NCI-H1105 (cell line): Measurements from ENCODE around the gene MRPL2.

Experiments used
- DNase-seq: peaks from one replicate; lab custom pipeline; 2025; lab: John Stamatoyannopoulos, UW

MRPL2 gene

DNA sequence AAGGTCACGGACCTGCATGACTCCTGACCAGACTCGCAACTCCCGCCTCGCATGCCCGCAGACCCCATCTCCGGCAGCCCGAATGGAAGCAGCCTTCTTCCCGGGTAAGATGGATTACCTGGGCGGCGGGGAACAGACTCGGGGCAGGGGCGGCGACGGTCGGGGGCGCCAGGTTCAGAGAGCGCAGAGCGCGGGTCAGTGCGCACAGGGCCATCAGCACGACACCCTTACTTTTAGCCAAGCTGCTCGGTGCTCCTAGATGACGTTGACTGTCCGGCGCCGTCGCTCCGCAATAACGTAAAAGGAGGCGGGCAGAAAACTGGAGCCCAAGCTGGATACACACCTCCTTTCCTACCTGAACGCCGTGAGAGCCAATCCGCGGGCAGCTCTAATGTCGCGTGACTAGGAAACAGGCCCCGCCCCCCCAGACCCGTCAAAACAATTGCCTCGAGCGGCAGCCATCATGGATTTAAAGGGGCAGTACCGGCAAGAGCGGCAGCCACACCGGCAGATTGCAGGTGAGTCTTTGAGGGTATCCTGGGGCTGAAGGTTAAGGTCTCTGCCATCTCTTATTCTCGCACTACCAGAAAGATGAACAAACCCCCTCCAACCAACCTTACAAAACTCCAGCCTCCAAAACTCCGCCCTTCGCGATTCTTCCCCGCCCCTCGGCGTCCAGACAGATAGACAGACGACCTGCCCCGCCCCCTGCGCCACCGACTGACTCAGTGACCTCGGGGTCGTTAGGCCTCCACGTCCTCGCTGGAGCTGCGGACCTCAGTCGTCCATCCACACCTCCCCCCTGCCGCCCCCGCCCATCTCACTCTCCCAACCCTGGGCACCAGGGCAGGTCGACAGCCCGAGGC lies at the start of gene MRPL2, which contains the start of gene KLC4:
TSS of gene MRPL2 (minus strand) at position 267 of the 866 bp plus-strand sequence. CDS start at position 214, 53 bp downstream.
TSS of gene KLC4 (plus strand) at position 464 of the 866 bp plus-strand sequence. CDS start 1,705 bp downstream, outside the sequence.
- DNase-seq = peak; percentile 98

DNA sequence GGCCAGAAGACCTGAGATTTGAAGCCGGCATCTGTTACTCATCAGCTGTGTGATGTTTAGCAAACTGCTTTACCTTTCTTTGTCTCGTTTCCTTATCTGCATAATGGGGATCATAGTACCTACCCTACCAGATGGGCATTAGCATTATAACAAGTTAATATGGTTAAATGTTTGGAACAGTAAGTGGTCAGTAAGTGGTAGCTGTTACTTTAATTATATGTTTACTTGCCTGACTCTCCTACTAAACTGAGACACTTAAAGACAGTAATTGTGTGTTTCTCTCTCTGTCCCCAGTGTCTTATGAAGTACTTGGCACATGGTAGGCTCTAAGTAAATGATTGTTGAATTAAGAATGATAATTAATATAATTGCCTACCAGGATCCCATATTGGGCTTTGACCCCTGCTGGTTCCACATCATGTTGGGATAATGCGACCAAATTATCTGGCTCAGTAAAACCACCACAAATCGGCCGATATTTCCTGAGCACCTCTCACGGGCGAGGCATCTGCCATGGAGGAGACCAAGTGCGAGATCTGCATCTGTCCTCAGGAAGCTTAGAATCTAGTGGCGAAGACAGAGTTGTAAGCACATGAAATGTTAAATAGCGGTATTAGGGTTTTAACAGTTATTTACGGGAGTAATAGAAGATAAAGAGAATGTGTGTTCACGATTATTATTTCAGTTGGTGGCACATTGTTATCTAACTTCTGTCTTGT lies 48.3 kb upstream of the MRPL2 start:
- peak; percentile 10 for DNase-seq

DNA sequence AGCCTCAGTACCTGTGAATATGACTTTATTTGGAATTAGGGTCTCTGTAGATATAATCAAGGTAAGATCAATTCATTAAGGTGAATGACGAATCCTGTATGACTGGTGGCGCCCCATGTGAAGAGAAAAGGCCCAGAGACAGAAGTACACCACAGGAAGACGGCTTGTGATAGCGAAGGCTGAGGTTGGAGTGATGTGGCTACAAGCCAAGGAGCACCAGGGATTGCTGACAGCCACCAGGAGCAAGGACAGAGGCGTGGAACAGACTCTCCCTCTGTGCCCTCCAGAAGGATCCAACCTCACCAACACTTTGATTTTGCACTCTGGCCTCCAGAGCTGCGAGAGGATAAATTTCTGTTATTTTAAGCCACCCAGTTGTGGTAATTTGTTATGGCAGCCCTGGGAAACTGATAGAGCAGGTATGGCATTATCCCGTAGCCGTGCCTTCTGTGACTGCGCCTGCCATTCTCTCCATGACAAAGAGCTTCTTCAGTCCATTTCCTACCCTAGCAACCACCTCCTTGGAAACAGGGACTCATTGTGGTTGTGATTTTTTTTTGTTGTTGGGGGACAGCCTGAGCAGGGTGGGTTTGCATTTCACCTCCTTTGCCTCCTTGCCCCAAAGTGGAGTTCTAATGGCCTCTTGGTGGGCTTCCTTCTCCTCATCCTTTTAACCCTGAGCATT lies 46.4 kb upstream of the MRPL2 start:
- no peak for DNase-seq

DNA sequence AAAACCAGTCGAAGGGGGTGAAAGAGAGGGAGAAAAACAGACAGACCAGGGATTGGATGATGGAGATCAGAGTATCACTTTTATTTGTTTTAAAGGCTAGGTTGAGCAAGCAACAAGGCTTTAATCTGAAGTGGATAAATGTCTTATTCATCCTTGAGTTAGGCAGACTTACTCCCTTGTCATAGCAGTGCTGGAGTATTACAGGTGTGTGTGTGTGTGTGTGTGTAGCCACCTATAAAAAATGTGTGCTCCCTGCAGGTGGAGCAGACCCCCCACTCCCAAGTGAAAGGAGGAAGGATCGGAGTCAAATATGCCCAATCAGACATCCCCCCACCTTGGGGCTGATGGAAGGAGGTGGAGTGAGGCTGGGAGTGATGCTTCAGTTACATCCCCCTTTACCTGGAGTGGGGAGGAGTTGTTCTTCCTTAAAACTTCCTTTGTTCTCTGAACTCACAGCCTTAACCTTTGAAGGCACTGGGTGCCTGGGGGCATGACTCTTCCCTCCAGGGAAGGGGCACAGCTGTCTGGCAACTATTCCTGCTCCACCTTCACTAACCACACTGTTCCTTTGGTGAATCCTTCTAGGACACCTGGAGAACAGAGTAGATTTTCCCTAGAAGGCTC lies 44.1 kb upstream of the MRPL2 start:
- no peak for DNase-seq

DNA sequence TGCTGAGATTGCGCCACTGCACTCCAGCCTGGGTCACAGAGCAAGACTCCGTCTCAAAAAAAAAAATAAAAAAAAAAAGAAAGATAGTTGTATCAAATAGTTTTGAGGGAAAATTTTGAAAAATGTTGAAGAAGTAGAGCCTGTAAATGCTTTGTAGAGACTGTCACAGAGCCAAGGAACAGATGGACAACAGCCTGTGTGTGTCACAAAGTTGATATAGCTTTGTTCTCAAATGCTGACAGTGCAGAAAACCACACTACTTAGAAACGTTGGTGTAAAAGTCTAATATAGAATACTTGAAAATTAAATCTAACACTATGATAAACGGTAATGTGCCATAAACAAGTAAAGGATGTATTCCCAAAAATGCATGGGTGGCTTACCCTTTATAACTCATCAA lies 42.3 kb upstream of the MRPL2 start:
- no peak for DNase-seq

DNA sequence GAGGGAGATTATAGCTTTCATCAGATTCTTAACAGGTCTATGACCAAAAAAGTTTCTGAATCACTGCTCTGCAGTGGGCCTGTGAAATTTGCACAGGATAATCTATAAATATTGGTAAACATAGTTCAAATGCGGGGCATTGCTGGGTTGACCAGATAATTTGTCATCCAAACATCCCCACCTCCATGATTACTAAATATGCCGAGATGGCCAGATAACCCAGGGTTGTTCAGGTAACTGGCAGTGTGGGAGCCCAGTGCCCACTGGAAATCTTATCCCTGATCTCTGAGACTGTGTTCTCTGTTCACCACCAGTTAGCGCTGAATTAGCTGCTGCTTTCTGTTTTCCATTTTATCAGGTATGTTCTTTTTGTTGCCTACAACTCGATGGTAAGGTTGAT lies 38.3 kb upstream of the MRPL2 start:
- DNase-seq = no peak

DNA sequence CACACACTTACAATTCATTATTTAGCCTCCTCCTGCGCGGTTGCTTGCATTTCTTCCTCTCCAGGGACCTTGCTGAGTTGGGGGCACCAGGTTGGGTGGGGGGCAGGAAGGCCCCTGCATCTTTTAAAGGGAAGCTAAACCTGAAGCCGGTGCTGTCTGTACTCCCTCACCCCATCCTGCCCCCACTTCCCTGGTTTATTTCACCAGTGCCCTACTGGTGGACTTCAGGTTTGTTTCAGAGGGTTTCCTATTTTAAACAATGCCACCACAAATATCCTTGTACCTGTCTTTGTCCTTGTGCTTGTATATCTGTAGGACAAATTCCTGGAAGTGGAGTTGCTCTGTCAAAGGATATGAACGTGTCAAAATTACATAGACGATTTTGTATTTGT lies 37.9 kb upstream of the MRPL2 start:
- no peak for DNase-seq

DNA sequence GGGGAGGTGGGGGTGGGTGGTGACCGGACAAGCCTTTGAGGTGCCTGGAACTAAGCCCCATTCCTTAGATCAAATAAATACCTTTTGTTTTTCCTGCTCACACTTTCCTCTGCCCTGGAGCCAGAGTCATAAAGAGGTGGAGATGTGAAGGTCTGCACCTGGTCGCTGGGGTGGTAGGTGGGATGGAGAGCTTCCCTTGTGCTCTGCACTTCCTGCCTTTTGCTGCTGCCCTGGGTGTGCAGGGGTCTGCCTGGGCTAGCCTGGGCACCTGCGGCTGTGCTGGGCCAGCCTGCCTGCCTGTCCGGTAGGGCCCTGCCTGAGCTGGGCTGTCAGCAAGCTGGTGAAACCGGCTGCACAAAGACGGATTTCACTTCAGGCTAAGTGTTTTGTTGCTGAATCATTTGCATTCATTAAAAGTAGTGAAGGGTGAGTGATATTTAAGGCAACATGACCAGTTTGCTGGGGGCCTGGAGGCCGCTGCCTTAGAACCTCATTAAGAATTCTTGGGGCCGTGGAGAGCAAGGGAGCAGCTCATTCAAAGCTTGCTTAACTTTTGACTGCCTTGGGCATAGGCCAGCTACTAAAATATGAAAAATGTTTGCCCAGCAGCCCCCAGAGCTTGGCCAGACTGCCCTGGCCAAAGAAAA lies 37.3 kb upstream of the MRPL2 start:
- no peak for DNase-seq

DNA sequence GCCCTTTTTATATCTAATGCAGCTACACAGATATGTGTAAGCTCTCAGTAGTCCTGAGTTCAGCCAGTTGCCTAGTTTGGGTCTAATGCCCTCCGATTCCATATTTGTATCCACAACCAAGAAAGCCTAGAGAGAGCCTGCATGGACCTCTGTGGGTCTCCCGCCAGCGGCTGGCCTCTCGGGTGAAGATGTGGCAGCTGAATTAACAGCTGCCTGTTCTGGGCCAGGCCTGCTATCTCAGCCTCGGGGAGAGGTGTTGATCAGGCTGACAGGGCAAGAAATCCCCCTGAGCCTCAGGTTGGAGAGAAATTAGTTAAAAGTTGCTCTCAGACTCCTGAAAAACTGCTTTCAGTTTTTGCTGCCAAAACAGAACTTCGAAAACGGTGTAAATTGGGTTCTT lies 36.7 kb upstream of the MRPL2 start:
- no peak for DNase-seq

DNA sequence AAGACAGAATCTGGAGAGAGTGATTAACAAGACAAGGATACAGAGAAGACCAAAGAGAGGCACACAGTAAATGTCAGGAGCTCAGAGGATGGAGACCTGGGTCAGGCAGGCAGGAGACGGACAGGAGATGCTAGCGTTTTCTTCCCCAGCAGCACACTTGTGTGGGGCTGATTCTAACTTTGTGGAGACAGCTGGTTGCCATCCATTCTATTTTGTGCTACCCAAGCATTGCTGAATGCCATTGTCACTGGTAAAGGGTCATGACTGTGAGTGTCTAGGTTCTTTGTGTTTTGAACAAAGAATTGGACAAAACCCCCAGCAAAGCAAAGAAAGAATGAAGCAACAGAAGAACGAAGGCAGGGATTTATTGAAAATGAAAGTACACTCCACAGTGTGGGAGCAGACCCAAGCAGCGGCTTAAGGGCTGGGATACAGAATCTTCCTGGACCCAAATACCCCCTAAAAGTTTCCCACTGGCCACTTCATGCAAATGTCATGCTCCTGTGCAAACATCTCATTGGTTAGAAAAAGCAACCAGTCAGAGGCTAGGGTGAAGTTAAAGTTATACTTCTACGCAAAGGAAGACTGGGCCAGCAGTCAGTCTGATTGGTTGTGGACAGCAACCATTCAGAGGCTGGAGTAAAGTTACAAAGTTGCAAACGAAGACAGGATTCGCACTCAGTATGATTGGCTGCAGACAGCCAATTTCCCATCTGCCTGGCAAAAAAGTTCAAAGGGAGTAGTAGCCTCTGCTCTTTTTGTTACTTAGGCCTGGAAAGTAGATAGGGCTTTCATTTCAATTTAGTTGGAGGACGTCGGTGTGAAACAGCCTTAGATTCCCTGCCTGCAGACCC lies 34.4 kb upstream of the MRPL2 start:
- DNase-seq = no peak

DNA sequence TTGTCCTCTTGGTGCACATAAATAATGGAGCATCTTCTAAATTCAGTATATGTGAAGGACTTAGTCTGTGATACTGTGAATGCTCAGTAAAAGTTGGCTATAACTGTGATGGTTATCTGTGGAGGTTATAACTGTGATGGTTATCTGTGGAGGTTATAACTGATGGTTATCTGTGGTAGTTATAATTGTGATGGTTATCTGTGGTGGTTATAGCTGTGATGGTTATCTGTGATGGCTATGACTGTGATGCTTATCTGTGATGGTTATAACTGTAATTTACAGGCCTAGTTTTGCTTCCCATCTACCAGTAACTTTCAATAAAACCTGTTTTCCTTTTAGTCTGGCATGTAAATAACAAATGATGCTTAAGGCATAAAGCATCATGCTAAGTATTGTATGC lies 33.4 kb upstream of the MRPL2 start:
- DNase-seq = no peak

DNA sequence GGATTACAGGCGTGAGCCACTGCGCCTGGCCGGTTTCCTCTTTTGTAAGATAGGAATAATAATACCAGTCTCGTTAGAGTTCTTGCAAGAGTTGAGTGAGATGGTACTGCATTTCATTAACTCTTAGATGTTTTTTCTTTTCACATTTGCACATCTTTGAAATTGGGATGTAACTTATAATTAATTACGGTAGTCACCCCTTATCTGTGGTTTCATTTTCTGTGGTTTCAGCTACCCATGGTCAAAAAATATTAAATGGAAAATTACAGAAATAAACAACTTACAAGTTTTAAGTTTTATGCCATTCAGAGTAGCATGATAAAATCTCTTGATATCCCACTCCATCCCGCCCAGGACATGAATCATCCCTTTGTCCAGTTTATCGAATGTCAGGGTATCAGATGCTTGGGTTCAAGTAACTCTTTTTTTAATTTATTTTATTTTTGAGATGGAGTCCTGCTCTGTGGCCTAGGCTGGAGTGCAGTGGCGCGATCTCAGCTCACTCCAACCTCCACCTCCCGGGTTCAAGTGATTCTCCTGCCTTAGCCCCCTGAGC lies 32.3 kb upstream of the MRPL2 start:
- DNase-seq = no peak

DNA sequence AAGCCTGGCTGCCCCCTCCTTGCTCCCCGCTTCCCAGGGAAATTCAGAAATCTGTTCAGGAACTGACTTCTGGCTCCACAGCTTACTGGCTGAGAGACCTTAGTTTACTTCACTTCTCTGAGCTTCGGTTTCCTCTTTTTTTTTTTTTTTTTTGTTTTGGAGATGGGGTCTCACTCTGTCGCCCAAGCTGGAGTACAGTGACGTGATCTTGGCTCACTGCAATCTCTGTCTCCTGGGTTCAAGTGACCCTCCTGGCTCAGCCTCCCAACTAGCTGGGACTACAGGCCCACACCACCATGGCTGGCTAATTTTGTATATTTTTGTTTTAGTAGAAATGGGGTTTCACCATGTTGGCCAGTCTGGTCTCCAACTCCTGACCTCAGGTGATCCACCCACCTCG lies 31.8 kb upstream of the MRPL2 start:
- no peak for DNase-seq

DNA sequence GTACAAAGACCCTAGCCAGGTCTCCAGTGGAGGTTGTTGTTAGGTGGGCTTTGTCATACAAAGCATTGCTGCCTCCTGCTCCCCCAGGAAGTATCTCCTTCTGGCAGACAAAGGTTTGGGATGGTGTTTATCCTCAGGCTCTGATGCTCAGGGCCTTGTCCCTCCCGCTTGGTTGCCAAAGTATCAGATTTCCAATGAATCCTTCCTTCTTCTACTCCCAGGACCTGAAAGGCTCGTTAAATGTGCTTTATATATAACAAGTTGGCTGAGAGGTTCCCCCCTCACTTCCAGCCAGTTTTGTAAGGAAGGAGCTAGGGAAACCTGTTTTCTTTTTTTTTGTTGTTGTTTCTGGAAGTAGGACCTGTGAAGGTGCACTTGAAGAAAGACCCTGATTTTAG lies 31.3 kb upstream of the MRPL2 start:
- no peak for DNase-seq

DNA sequence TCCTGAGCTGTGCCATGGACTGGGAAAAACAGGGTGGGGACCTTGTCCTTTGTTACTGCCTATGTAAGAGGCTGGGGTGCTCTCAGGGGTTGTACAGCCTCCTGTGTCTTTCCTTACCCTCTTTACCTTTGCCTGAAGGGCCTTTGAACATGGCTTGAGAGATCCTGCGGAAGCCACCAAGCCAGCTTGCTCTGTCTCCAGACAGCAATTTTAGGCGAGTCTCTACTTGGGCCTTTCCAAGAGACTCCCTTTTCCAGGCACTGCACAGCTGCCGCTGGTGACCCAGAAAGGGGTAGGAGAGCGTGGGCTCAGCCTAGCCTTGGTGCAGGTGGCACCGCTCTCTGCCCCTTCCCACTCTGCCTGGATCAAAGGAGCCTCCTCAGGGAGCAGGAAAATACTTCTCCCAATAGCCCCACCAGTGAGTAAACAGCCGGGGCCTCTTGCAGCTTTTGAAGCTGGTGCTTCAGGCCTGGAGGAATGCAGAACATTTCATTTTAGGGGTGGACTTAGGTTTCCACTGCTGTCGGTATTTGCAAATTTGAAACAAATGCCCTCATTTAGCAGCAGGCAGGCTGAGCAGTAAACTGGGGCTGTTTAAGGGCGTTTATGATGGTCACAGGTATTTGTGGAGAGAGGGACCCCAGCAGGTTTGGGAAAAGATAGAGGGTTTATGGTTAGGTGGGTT lies 30.8 kb upstream of the MRPL2 start:
- DNase-seq = no peak

DNA sequence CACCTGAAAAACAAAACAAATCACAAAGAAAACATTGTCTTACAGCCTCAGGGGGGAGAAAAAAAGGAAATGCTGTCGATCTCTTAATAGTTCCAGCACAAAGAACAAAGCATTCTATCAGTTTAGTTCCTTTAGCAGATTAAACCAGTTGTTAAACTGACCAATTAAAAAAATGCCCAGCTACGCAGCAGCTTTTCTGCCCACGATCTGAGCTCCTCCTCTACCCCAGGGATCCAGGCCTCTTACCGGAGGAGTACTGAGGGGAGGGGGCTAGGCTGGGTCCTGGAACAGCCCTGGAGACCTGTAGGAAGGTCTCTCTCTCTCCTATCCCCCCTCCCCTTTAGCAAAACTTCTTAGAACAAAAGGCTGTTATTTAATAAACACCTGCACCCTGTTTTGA lies 30.2 kb upstream of the MRPL2 start:
- DNase-seq = no peak

DNA sequence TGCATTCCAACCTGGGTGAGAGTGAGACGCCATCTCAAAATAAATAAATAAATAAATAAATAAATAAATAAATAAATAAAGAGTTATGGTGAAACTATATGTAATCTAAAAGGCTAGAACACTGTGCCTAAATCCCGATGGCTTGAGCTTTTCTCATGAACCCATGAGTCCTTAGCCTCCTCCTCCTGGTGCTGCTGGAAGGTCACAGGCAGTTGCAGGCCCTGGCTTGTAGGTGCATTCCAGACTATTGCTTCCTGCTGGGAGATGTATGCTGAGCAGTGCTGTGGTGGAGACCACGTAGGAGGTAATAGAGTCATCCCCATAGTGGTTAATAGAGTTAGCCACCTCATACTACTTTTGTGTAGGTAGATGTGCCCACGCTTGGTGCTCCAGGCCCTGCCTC lies 29.4 kb upstream of the MRPL2 start:
- DNase-seq = no peak

DNA sequence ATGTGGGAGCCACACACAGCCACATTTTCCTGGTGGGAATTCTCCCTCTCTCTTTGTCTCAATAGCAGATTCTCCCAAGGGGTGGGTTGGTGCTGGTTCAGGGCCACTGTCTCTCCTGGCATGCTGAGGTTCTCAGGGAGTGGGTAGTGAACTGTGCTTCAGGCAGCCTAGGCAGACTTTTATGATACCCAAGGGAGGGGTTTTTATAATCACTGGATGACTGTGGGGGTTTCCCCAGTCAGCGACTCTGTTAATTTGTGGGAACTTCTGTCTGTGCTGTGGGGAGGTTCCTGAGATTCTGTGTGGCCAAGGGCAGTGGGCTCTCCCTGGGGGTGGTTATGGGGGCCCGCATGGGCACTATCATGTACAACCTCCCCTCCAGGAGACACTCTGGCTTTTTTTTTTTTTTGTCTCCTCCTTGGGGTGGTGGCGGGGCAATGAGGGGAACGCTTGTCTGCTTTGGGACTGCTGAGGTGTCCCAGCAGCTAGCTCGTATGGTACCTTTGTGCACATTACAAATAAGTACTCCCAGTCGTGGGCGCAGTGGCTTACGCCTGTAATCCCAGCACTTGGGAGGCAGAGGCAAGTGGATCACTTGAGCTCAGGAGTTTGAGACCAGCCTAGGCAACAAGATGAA lies 26.9 kb upstream of the MRPL2 start:
- DNase-seq = no peak
